Immature natural killer cell (primary cell): Measurements from ENCODE around the gene U2AF2. TPM values are rescaled to one million over a fixed set of nuclear protein-coding genes. Genes with fewer than 3 reads are reported as not detected.
"Not testable (repeated sequence)": the region's sequence is repeated elsewhere in the genome, so short reads cannot be mapped to it uniquely, and the experiment has no call there.

Experiments used
- DNase-seq, 3 donors: peaks; one replicate each; pipeline ENCODE4 v3.0.0; 2022; ENCODE audit warnings: mixed read lengths in 1 of 3
- H3K27ac Mint-ChIP-seq, 6 donors: one replicate each; pipeline ENCODE4 v1.8.0; 2020; ENCODE audit warnings: mixed read lengths in 6 of 6, mild to moderate bottlenecking in 5 of 6, inconsistent platforms in 4 of 6, moderate library complexity in 3 of 6
- H3K27me3 Mint-ChIP-seq, 3 donors: one replicate each; pipeline ENCODE4 v1.8.0; 2020 to 2021; ENCODE audit warnings: low read depth in 3 of 3, mild to moderate bottlenecking in 3 of 3, mixed read lengths in 3 of 3, moderate library complexity in 3 of 3, inconsistent platforms in 1 of 3
- H3K36me3 Mint-ChIP-seq, 3 donors: one replicate each; pipeline ENCODE4 v1.8.0; 2020; ENCODE audit warnings: mixed read lengths in 3 of 3, inconsistent platforms in 2 of 3, mild to moderate bottlenecking in 2 of 3
- H3K4me1 Mint-ChIP-seq, 2 donors: one replicate each; pipeline ENCODE4 v1.8.0; 2020; ENCODE audit warnings: inconsistent platforms in 2 of 2, mild to moderate bottlenecking in 2 of 2, mixed read lengths in 2 of 2, moderate library complexity in 1 of 2
- H3K4me3 Mint-ChIP-seq, 5 donors: one replicate each; pipeline ENCODE4 v1.8.0; 2020; ENCODE audit warnings: mild to moderate bottlenecking in 5 of 5, mixed read lengths in 5 of 5, inconsistent platforms in 3 of 5, moderate library complexity in 3 of 5
- H3K9me3 Mint-ChIP-seq, 6 donors: one replicate each; pipeline ENCODE4 v1.8.0; 2020; ENCODE audit warnings: mild to moderate bottlenecking in 6 of 6, mixed read lengths in 6 of 6, inconsistent platforms in 4 of 6, moderate library complexity in 3 of 6
- polyA plus RNA-seq, 3 donors: library from polyadenylated mRNA; unstranded; fragments of 300-500 nt; fragmentation: Illumina TruSeq; gene quantifications; one replicate each; pipeline ENCODE4 v1.2.3, GENCODE V29; 2021

U2AF2 gene
- polyA plus RNA-seq, 3 donors from 2014 or later, result 3.1 to 17.0 (median 8.0) TPM

- no peaks in the 10 kb centered on the region for H3K9me3 Mint-ChIP-seq
- no peak for DNase-seq
- H3K27ac Mint-ChIP-seq, result peak overlapping the region in 1 of 6 donors; percentile 22
- no peaks in the 10 kb centered on the region for H3K27me3 Mint-ChIP-seq
- H3K4me3 Mint-ChIP-seq, result no peak overlapping the region
- H3K36me3 Mint-ChIP-seq, result peaks cover 0 to 11% (median 5%) of the 10 kb centered on the region in 3 donors
- H3K4me1 Mint-ChIP-seq, result peaks cover 0 to 8% of the 10 kb centered on the region in 2 donors
Measured at GRCh38 chr19:55702131-55702627, 47.3 kb downstream of the U2AF2 start.

- H3K4me1 Mint-ChIP-seq, result peaks cover 0 to 8% of the 10 kb centered on the region in 2 donors
- no peaks in the 10 kb centered on the region for H3K27me3 Mint-ChIP-seq
- no peak overlapping the region for H3K27ac Mint-ChIP-seq
- no peaks in the 10 kb centered on the region for H3K9me3 Mint-ChIP-seq
- peak in 2 of 3 donors; percentile 9 to 32 for DNase-seq
- H3K4me3 Mint-ChIP-seq, result no peak overlapping the region
- H3K36me3 Mint-ChIP-seq, result peaks cover 0 to 11% (median 5%) of the 10 kb centered on the region in 3 donors
Measured at GRCh38 chr19:55703790-55704215, 49.0 kb downstream of the U2AF2 start.

GRCh38 chr19:55704494-55705245 lies 49.8 kb downstream of the U2AF2 start:
- H3K27ac Mint-ChIP-seq, result peak overlapping the region in 2 of 6 donors; percentile 20 to 53
- peaks cover 0 to 8% of the 10 kb centered on the region in 2 donors for H3K4me1 Mint-ChIP-seq
- no peaks in the 10 kb centered on the region for H3K9me3 Mint-ChIP-seq
- no peak for DNase-seq
- peaks cover 0 to 1% (median 0%) of the 10 kb centered on the region in 3 donors for H3K27me3 Mint-ChIP-seq
- H3K4me3 Mint-ChIP-seq, result no peak overlapping the region
- H3K36me3 Mint-ChIP-seq, result peaks cover 0 to 11% (median 5%) of the 10 kb centered on the region in 3 donors

- DNase-seq, result no peak
- Mint-ChIP-seq H3K4me1 (peaks cover 0 to 8% of the 10 kb centered on the region in 2 donors), H3K27ac (no peak overlapping the region), H3K9me3 (no peaks in the 10 kb centered on the region), H3K36me3 (peaks cover 0 to 8% (median 5%) of the 10 kb centered on the region in 3 donors), H3K4me3 (no peak overlapping the region), H3K27me3 (peaks cover 0 to 1% (median 0%) of the 10 kb centered on the region in 3 donors)
Measured at GRCh38 chr19:55705972-55706371, 51.1 kb downstream of the U2AF2 start.

- H3K27ac Mint-ChIP-seq, result peak overlapping the region in 1 of 6 donors; percentile 37
Measured at GRCh38 chr19:55711719-55712118, 56.9 kb downstream of the U2AF2 start.

GRCh38 chr19:55712804-55713631 lies 58.2 kb downstream of the U2AF2 start:
- no peak overlapping the region for H3K4me3 Mint-ChIP-seq
- peaks cover 0 to 17% (median 7%) of the 10 kb centered on the region in 3 donors for H3K27me3 Mint-ChIP-seq
- peaks cover 2 to 6% of the 10 kb centered on the region in 2 donors for H3K4me1 Mint-ChIP-seq
- H3K36me3 Mint-ChIP-seq, result no peaks in the 10 kb centered on the region
- no peaks in the 10 kb centered on the region for H3K9me3 Mint-ChIP-seq
- H3K27ac Mint-ChIP-seq, result peak overlapping the region in 5 of 6 donors; percentile 32 to 55 (median 38)
- DNase-seq, result no peak

More at GRCh38 chr19:55711719-55712118, 56.9 kb downstream of the U2AF2 start:
- Mint-ChIP-seq H3K9me3 (no peaks in the 10 kb centered on the region), H3K27me3 (peaks cover 0 to 9% (median 5%) of the 10 kb centered on the region in 3 donors), H3K36me3 (no peaks in the 10 kb centered on the region), H3K4me3 (no peak overlapping the region), H3K4me1 (peaks cover 2 to 6% of the 10 kb centered on the region in 2 donors)
- no peak for DNase-seq

- Mint-ChIP-seq H3K27me3 (peaks cover 0 to 35% (median 11%) of the 10 kb centered on the region in 3 donors), H3K36me3 (no peaks in the 10 kb centered on the region), H3K4me3 (no peak overlapping the region), H3K9me3 (peaks cover 0 to 10% (median 5%) of the 10 kb centered on the region in 6 donors), H3K4me1 (peaks cover 2 to 6% of the 10 kb centered on the region in 2 donors), H3K27ac (no peak overlapping the region)
- no peak for DNase-seq
Measured at GRCh38 chr19:55716531-55716930, 61.7 kb downstream of the U2AF2 start.

- Mint-ChIP-seq H3K9me3 (peaks cover 0 to 18% (median 12%) of the 10 kb centered on the region in 6 donors), H3K4me1 (peaks cover 2 to 6% of the 10 kb centered on the region in 2 donors), H3K4me3 (no peak overlapping the region), H3K27ac (no peak overlapping the region), H3K27me3 (peaks cover 2 to 36% (median 8%) of the 10 kb centered on the region in 3 donors), H3K36me3 (no peaks in the 10 kb centered on the region)
- no peak for DNase-seq
Measured at GRCh38 chr19:55717251-55717650, 62.4 kb downstream of the U2AF2 start.

- not testable (repeated sequence) for H3K27ac Mint-ChIP-seq, H3K4me1 Mint-ChIP-seq, DNase-seq, H3K4me3 Mint-ChIP-seq, H3K36me3 Mint-ChIP-seq
- Mint-ChIP-seq H3K27me3 (peaks cover 2 to 34% (median 7%) of the 10 kb centered on the region in 3 donors), H3K9me3 (peaks cover 0 to 24% (median 12%) of the 10 kb centered on the region in 6 donors)
Measured at GRCh38 chr19:55717879-55718711, 63.3 kb downstream of the U2AF2 start.

- H3K4me1 Mint-ChIP-seq, result no peaks in the 10 kb centered on the region
- no peak overlapping the region for H3K4me3 Mint-ChIP-seq
- peaks cover 0 to 4% (median 0%) of the 10 kb centered on the region in 3 donors for H3K36me3 Mint-ChIP-seq
- H3K27ac Mint-ChIP-seq, result no peak overlapping the region
- DNase-seq, result no peak
- H3K9me3 Mint-ChIP-seq, result peaks cover 0 to 24% (median 12%) of the 10 kb centered on the region in 6 donors
- peaks cover 2 to 35% (median 7%) of the 10 kb centered on the region in 3 donors for H3K27me3 Mint-ChIP-seq
Measured at GRCh38 chr19:55720214-55720746, 65.4 kb downstream of the U2AF2 start.

GRCh38 chr19:55720801-55721200 lies 66.0 kb downstream of the U2AF2 start:
- peaks cover 0 to 24% (median 12%) of the 10 kb centered on the region in 6 donors for H3K9me3 Mint-ChIP-seq
- H3K27me3 Mint-ChIP-seq, result peaks cover 2 to 37% (median 9%) of the 10 kb centered on the region in 3 donors
- H3K4me1 Mint-ChIP-seq, result no peaks in the 10 kb centered on the region
- no peak overlapping the region for H3K27ac Mint-ChIP-seq
- DNase-seq, result no peak
- no peak overlapping the region for H3K4me3 Mint-ChIP-seq
- peaks cover 0 to 4% (median 0%) of the 10 kb centered on the region in 3 donors for H3K36me3 Mint-ChIP-seq

- Mint-ChIP-seq H3K4me1 (no peaks in the 10 kb centered on the region), H3K4me3 (no peak overlapping the region), H3K9me3 (peaks cover 2 to 24% (median 12%) of the 10 kb centered on the region in 6 donors), H3K36me3 (peaks cover 0 to 4% (median 0%) of the 10 kb centered on the region in 3 donors), H3K27me3 (peaks cover 2 to 24% (median 7%) of the 10 kb centered on the region in 3 donors), H3K27ac (no peak overlapping the region)
- no peak for DNase-seq
Measured at GRCh38 chr19:55723491-55723890, 68.7 kb downstream of the U2AF2 start.
